IPS-15b (cell line): ENCODE data around the gene APAF1.

ENCODE experiments used
- H3K27me3 ChIP-seq: one replicate; pipeline ENCODE4 v1.6.1; 2013; ENCODE audit warnings: low read length; ENCODE audit not compliant: control insufficient read depth, insufficient read depth
- H3K36me3 ChIP-seq: one replicate; pipeline ENCODE4 v1.6.1; 2013; ENCODE audit warnings: low read length; ENCODE audit not compliant: control insufficient read depth, insufficient read depth
- H3K4me1 ChIP-seq: one replicate; pipeline ENCODE4 v1.6.1; 2013; ENCODE audit warnings: mild to moderate bottlenecking, low read length; ENCODE audit not compliant: control insufficient read depth, insufficient read depth
- H3K4me3 ChIP-seq: one replicate; pipeline ENCODE4 v1.5.1; 2013; ENCODE audit warnings: low read depth, low read length
- H3K9ac ChIP-seq: one replicate; pipeline ENCODE4 v1.6.1; 2013; ENCODE audit warnings: low read depth, mild to moderate bottlenecking, low read length
- H3K9me3 ChIP-seq: one replicate; pipeline ENCODE4 v1.6.1; 2013; ENCODE audit warnings: mild to moderate bottlenecking, low read length; ENCODE audit not compliant: control insufficient read depth, insufficient read depth

Gene APAF1

DNA sequence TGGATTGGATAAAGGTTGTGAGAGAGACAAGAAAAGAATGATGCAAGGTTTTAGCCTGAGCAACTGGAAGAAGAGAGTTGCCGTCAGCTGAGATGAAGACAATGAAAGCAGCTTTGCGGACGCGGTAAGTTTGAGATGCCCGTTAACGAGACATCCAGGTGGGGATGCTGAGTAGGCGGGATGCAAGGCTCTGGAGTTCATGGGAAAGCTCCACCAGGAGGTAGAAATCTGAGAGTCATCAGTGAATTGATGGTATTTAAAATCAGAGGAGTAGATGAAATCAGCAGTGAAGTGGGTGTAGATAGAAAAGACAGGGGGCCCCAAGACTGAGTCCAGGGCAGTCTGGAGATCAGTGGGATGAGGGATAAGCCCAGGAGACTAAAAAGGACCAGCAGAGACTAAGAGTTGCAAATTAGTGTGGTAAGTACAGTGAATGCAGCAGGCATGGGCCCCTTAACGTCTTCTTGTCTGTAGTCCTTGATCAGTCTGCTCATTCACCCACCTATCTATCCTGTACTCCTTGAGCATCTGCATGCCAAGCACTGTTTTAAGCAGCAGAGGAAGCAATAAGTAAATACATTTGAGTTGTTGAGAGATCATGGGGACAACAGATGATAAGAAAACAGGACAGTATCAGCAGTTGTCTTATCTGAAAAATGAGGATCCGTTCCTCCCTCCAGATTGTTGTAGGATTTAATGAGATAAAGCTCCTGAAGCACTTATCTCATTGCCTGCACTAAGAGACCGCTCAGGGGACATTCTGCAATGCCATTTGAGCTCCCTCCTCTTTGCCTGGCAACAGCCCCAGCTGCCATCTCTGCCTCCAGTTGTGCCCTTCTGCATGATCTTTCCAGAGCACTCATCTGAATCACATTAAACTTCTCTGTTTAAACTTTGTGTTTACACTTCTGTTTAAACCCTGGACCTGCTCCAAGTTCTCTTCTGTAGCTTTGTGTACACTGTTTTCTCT, 91.5 kb downstream of the APAF1 start:
- Histone ChIP-seq H3K36me3 (no peaks in the 10 kb centered on the region), H3K9ac (no peak overlapping the region), H3K4me3 (no peak overlapping the region), H3K27me3 (peaks cover 4% of the 10 kb centered on the region), H3K9me3 (no peaks in the 10 kb centered on the region), H3K4me1 (peaks cover 5% of the 10 kb centered on the region)

DNA sequence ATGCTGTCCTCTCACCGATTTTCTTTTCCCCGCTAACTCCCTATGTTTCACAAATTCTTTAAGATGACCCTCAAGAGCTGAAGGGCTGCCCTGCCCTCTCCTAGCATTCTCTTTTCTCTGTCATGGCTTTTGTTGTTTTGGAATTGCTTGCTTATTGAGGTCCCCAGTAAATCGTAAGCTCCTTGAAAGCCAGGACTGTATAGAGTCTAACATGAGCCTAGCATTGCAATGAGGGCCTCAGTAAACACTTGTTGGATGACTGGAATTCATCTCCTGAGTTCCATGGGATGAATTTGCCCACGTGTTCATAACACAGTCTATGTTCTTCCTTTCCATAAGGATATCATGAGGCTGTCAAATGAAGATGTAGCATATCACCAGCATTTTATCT, 92.2 kb downstream of the APAF1 start:
- H3K4me3 ChIP-seq = no peak overlapping the region
- H3K4me1 ChIP-seq = peaks cover 7% of the 10 kb centered on the region
- no peak overlapping the region for H3K9ac ChIP-seq
- H3K27me3 ChIP-seq = peaks cover 4% of the 10 kb centered on the region
- no peaks in the 10 kb centered on the region for H3K9me3 ChIP-seq
- H3K36me3 ChIP-seq = no peaks in the 10 kb centered on the region

DNA sequence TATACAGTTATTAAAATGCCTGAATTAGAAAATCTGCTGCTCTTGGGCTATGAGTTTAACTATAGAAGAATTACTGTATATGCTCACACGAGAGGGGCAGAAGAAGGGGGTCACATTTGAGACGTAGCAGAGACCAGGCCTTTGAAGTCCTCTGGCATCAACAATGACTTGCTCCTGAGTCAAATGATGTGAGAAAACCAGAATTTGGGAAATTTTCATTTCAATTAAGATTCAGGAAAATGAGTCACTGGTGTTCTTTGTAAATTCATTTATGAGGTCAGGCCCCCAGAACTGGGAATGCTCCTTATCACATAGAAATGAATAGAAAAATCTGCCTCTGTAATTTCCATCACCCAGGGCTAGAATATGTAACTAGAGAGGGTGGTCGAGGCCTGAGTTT, 92.9 kb downstream of the APAF1 start:
- Histone ChIP-seq H3K36me3 (no peaks in the 10 kb centered on the region), H3K9ac (no peak overlapping the region), H3K4me1 (peaks cover 9% of the 10 kb centered on the region), H3K4me3 (no peak overlapping the region), H3K27me3 (peaks cover 4% of the 10 kb centered on the region), H3K9me3 (no peaks in the 10 kb centered on the region)

DNA sequence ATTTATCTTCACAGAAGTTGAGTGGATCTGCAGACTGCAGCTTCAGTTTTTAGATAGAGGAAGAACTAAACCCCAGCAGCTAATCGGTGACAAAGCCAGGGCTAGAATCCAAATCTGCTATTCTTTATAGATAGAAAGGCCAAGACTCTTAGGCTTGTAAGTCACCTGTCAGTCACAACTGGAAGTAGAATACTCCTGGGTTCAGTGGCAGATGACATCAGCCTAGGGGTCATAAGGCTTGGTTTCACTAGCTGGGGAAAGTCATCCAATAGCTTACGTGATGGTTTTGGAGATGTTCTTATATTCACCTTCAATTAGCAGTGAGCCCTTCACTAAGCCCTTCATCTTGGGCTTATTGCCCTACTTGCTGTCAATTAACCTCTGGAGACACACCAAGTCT, 93.4 kb downstream of the APAF1 start:
- Histone ChIP-seq H3K9me3 (no peaks in the 10 kb centered on the region), H3K4me1 (peaks cover 9% of the 10 kb centered on the region), H3K27me3 (peaks cover 4% of the 10 kb centered on the region), H3K4me3 (no peak overlapping the region), H3K36me3 (no peaks in the 10 kb centered on the region), H3K9ac (no peak overlapping the region)

DNA sequence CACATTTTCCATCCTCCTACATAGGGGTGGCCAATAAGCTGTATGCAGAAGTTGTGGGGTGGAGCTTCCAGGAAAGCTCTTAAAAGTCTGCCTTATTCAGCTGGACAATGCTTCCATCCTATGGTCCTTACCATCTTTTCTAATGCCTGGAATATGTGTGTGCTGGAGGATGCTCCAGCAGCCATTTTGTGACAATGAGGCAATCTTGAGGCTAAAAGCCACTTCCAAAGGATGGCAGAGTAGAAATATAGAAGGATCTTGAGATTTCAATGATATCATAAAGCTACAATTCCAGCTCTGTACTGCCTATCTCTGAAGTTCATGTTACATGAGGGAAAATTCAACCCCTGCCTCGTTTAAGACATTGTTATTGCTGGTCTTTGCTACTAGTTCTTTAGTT, 95.7 kb downstream of the APAF1 start:
- H3K36me3 ChIP-seq = no peaks in the 10 kb centered on the region
- peaks cover 9% of the 10 kb centered on the region for H3K4me1 ChIP-seq
- no peak overlapping the region for H3K4me3 ChIP-seq

DNA sequence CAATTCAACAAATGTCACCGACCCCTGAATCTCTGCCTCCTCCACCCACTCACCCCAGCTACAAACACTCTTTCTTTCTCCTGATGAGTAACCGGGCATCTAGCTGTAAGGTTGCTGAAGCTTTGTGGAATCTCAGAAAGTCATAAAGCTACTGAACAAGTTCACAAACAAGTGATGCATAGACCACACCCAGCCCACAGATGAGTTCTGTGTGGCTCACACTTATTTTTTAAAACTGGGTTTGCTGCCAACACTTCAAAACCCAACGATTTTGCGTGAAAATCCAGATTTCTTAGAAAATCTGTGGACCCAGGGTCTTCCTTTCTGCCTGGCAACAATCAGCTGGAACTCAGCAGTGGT, 96.1 kb downstream of the APAF1 start:
- Histone ChIP-seq H3K36me3 (no peaks in the 10 kb centered on the region), H3K4me1 (peaks cover 9% of the 10 kb centered on the region), H3K9ac (no peak overlapping the region), H3K27me3 (peaks cover 19% of the 10 kb centered on the region), H3K4me3 (no peak overlapping the region), H3K9me3 (no peaks in the 10 kb centered on the region)

More for the DNA sequence above, 95.7 kb downstream of the APAF1 start:
- no peak overlapping the region for H3K9ac ChIP-seq
- no peaks in the 10 kb centered on the region for H3K9me3 ChIP-seq
- peaks cover 14% of the 10 kb centered on the region for H3K27me3 ChIP-seq

DNA sequence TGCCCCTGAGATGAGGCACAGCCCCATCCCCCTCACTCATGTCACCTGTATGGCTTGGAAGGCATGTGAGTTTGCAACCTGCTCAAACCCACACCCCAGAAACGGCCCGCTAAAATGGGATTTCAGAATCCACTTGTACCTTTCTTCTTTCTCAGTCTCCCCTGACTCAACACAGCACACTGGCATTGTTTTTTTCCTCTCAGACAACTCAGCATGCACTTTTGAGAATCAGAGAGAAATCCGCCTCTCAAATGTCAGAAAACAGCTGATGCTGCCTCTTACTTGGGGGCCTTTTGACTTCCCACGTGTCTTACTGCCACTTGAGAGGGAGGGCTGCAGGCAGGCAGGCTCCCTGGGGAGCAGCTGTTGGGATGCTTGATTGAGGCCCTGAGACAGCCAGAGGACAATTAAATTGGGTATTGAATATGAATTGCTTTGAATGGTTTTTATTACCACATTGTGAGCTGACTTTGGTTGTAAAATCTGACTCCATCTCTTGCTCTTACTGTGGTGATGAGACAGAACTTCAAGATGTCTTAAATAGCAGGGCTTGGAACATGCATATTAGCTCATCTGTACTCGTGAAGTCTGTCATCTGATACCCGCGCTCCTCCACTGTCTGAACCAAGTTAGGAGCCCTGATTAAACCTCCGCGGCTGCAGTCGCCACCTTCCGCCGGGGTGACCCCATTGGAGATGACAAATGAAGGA, 96.6 kb downstream of the APAF1 start:
- peaks cover 24% of the 10 kb centered on the region for H3K27me3 ChIP-seq

DNA sequence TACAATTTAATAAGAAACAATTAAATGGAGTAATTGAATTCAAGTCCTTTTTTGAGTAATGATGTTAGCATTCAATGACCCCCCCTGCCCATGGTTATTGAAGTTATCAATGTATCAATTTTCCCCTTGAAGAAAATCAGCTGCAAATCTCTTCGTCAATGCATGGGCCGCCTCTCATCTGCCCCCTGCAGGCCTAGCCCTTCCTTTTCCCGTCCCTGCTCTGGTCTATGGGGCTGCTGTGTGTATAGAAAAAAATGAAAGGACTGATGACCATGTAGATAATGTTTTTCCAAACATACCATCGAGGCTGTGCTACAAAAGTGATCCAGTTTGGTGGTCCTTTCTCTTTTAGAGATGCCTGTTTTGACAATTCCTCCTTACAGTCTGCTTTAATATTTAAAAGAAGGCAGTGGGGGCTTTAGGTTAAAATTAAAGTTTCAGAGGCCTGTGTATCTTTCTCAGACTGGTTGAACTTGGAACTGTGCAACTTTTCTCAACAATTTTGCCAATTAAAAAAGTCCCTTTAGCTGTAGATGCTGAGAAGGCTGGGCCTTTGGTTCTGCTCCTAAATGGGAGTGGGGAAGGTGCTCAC, 98.4 kb downstream of the APAF1 start:
- Histone ChIP-seq H3K4me1 (peaks cover 9% of the 10 kb centered on the region), H3K27me3 (peaks cover 29% of the 10 kb centered on the region), H3K9me3 (no peaks in the 10 kb centered on the region), H3K4me3 (no peak overlapping the region), H3K9ac (no peak overlapping the region), H3K36me3 (no peaks in the 10 kb centered on the region)

More for the DNA sequence above, 96.6 kb downstream of the APAF1 start:
- Histone ChIP-seq H3K9ac (no peak overlapping the region), H3K4me1 (peaks cover 9% of the 10 kb centered on the region), H3K9me3 (no peaks in the 10 kb centered on the region), H3K36me3 (no peaks in the 10 kb centered on the region), H3K4me3 (no peak overlapping the region)

DNA sequence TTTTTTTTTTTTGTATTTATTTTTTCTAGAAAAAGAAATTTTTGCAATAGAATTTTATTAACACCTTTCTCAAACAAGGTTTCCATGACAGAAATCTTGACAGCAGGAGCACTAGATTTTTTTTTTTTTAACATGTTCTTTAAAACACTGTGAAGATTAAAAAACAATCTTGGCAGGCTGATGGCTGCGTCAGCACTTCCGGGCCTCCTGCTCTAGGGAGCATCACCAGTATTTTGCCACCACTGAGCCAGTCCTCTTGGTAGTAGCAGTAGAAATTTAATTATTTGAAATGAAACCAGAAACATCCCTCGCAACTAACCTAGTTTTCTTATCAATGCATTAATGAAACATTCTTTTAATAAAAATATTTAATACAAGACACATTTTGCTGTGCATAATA, 99.6 kb downstream of the APAF1 start:
- H3K4me3 ChIP-seq = no peak overlapping the region
- no peaks in the 10 kb centered on the region for H3K9me3 ChIP-seq
- H3K4me1 ChIP-seq = peaks cover 9% of the 10 kb centered on the region
- peaks cover 29% of the 10 kb centered on the region for H3K27me3 ChIP-seq
- H3K36me3 ChIP-seq = no peaks in the 10 kb centered on the region
- H3K9ac ChIP-seq = no peak overlapping the region

DNA sequence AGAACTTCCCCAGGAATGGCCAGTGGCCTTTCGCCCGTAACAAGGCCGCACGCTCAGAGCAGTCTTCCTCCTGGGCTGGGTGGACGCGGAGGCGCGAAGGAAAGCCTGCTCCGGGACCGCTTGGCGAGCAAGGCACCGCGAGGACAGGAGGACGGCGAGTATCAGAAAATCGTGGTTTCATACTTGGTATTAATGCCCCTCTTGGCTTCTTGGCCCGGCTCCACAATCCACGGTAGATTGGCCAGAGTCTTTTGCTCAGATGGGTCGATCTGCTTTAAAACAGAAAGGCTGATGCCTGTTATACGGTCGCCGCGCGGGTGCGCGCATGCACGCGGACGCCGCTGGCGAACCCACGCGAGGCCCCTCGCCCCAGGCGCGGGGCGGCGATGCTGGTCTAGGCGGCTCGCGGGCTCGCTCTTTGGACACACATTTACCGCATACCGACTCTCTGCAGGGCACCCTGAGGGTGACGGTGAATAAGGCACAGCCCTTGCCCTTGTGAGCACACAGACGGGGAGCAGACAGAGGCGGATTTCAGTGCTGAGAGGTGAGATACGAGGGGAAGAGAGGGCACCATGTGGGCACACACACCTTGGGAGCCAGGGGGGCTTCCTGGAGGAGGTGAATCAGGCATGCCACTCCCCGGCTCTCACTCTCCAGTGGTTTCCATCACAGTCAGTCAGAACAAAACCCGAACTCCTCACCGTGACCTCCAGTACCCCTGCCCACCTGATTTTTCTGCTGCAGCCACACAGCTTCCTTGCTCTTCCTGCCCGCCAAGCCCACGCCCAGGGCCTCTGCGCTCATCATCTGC, 100.7 kb downstream of the APAF1 start:
- Histone ChIP-seq H3K36me3 (no peaks in the 10 kb centered on the region), H3K4me3 (peak overlapping the region; percentile 66), H3K9ac (no peak overlapping the region), H3K27me3 (peaks cover 25% of the 10 kb centered on the region), H3K4me1 (peaks cover 9% of the 10 kb centered on the region), H3K9me3 (no peaks in the 10 kb centered on the region)

DNA sequence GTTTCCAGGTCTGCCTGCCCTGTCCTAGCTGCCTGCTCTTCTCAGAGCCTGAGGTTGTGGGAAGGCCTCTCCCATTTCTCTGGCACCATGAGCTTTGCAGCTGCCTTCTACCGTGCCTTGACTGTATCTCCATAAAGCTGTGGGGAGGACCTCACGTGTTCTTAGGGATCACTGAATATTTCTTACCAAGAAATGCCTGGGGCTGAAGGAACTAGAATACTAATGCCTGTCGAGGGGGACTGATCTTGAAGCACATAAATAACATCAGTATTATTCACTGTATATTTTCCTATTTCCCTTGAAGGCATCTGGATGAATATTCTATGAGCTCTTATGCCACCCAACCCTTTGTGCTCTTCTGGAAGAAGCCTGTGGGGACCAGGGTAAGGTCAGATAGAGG, 103.4 kb downstream of the APAF1 start:
- Histone ChIP-seq H3K27me3 (peaks cover 25% of the 10 kb centered on the region), H3K9me3 (no peaks in the 10 kb centered on the region), H3K4me3 (no peak overlapping the region), H3K9ac (no peak overlapping the region), H3K4me1 (no peaks in the 10 kb centered on the region), H3K36me3 (no peaks in the 10 kb centered on the region)
